HAP-1 (cell line): ENCODE results near the gene OR2W3.

Experiments
- DNase-seq, 2 experiments: peaks; one replicate each; pipeline ENCODE4 v3.0.0-alpha.2; 2016 to 2020; ENCODE audit warnings: low spot score in 2 of 2
- H3K27me3 ChIP-seq: fragments of 250-450 bp; sonication (Bioruptor Pico); 2 replicates; pipeline ENCODE4 v1.5.1; 2020; ENCODE audit warnings: low read depth, mild to moderate bottlenecking, moderate library complexity
- H3K36me3 ChIP-seq: fragments of 250-450 bp; sonication (Bioruptor Pico); replicated peaks from 2 replicates; pipeline ENCODE4 v1.5.1; 2020; ENCODE audit warnings: mild to moderate bottlenecking
- H3K4me1 ChIP-seq: fragments of 250-450 bp; sonication (Bioruptor Pico); 2 replicates; pipeline ENCODE4 v1.5.1; 2020; ENCODE audit warnings: mild to moderate bottlenecking
- H3K4me3 ChIP-seq: fragments of 250-450 bp; sonication (Bioruptor Pico); 2 replicates; pipeline ENCODE4 v1.5.1; 2020; ENCODE audit warnings: mild to moderate bottlenecking, moderate library complexity
- H3K9me3 ChIP-seq: fragments of 250-450 bp; sonication (Bioruptor Pico); 2 replicates; pipeline ENCODE4 v1.5.1; 2020; ENCODE audit warnings: mild to moderate bottlenecking, moderate library complexity
- in situ Hi-C: fragments of 300-500 bp; cut with MboI; formaldehyde crosslinking; loops from 3 replicates; pipeline ENCODE4 v1.14.3; 2020; ENCODE audit warnings: low sequenced_read_pairs, inconsistent platforms, mixed read lengths

OR2W3 gene

GRCh38 chr1:247895976-247896375, 589 bp downstream of the OR2W3 start:
- DNase-seq = no peak
- H3K36me3 ChIP-seq = no peaks in the 10 kb centered on the region
- no peaks in the 10 kb centered on the region for H3K4me1 ChIP-seq
- no peaks in the 10 kb centered on the region for H3K27me3 ChIP-seq
- in situ Hi-C loops = no loop called here
- H3K9me3 ChIP-seq = no peaks in the 10 kb centered on the region
- no peak overlapping the region for H3K4me3 ChIP-seq

DNA sequence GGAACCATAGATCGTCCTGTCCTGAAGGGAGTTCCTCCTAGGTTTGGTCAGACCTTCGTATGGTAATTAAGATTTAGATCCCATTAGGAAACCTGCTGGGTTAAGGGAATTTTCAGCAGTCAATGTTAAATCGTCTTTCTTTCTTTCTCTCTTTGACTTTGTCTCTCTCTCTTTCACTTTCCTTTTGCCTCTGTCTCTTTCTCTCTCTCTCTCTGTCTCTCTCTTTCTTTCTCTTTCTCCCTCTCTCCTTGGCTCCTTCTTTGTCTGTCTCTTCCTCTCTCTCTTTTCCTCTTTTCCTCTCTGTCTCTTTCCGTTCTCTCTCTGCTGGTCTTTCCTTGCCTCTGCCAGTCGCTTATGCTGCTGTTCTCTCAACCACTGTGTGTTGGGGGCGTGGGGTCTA, 8.7 kb downstream of the OR2W3 start:
- Histone ChIP-seq H3K9me3 (no peaks in the 10 kb centered on the region), H3K4me3 (no peak overlapping the region), H3K4me1 (no peaks in the 10 kb centered on the region), H3K27me3 (no peaks in the 10 kb centered on the region), H3K36me3 (no peaks in the 10 kb centered on the region)
- DNase-seq = no peak
- in situ Hi-C loops = no loop called here

DNA sequence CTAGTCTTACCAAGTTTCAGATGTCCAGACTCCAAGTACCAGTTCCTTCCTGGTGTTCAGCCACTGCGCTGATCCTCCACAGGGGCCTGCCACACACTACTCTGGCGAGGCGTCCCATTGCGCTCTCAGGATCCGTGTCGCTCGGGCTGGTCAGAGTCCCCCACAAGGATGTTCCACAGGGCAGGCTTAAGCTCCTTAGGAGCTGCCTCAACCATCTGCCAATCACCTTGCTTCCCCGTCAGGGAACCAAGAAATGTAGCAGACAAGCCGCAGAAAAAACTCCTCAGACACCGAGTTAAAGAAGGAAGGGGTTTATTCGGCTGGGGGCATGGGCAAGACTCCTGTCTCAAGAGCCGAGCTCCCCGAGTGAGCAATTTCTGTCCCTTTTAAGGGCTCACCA, 9.8 kb downstream of the OR2W3 start:
- Histone ChIP-seq H3K27me3 (no peaks in the 10 kb centered on the region), H3K36me3 (no peaks in the 10 kb centered on the region), H3K4me3 (no peak overlapping the region), H3K9me3 (no peaks in the 10 kb centered on the region), H3K4me1 (no peaks in the 10 kb centered on the region)
- in situ Hi-C loops = no loop called here
- DNase-seq = no peak

DNA sequence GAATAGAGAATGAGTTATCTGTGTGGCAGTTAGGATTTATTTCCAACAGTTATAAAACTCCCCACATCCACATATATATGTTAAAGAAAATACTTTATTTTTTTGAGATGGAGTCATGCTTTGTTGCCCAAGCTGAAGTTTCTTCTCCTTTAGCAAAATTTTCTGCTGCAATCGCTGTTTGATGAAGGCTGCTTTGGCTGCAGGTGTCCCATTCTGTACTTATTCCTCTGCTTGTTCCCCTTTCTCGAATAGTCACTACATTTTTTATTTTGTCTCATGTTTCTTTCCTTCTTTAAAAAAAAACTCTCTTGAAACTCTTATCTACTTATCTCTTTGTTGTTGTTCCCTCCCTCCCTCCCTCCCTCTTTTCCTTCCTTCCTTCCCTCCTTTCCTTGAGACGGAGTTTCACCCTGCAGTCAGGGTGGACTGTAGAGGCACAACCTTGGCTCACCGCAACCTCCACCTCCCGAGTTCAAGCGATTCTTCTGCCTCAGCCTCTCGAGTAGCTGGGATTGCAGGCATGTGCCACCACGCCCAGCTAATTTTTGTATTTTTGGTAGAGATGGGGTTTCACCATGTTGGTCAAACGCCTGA, 10.6 kb downstream of the OR2W3 start:
- no peak for DNase-seq
- H3K4me1 ChIP-seq = no peaks in the 10 kb centered on the region
- no peaks in the 10 kb centered on the region for H3K9me3 ChIP-seq
- H3K4me3 ChIP-seq = no peak overlapping the region
- H3K36me3 ChIP-seq = no peaks in the 10 kb centered on the region
- no peaks in the 10 kb centered on the region for H3K27me3 ChIP-seq
- in situ Hi-C loops = no loop called here

GRCh38 chr1:247906504-247907047, 11.2 kb downstream of the OR2W3 start:
- H3K36me3 ChIP-seq = no peaks in the 10 kb centered on the region
- no peak for DNase-seq
- in situ Hi-C loops = no loop called here
- no peak overlapping the region for H3K4me3 ChIP-seq
- H3K9me3 ChIP-seq = no peaks in the 10 kb centered on the region
- H3K27me3 ChIP-seq = no peaks in the 10 kb centered on the region
- H3K4me1 ChIP-seq = no peaks in the 10 kb centered on the region

- H3K9me3 ChIP-seq = no peaks in the 10 kb centered on the region
- H3K27me3 ChIP-seq = no peaks in the 10 kb centered on the region
- DNase-seq = no peak
- H3K4me1 ChIP-seq = no peaks in the 10 kb centered on the region
- in situ Hi-C loops = no loop called here
- no peaks in the 10 kb centered on the region for H3K36me3 ChIP-seq
- H3K4me3 ChIP-seq = no peak overlapping the region
Measured at GRCh38 chr1:247908766-247909165, 13.4 kb downstream of the OR2W3 start.

GRCh38 chr1:247913786-247914185, 18.4 kb downstream of the OR2W3 start:
- Histone ChIP-seq H3K27me3 (no peaks in the 10 kb centered on the region), H3K4me3 (no peak overlapping the region), H3K4me1 (no peaks in the 10 kb centered on the region), H3K36me3 (no peaks in the 10 kb centered on the region), H3K9me3 (no peaks in the 10 kb centered on the region)
- DNase-seq = no peak
- in situ Hi-C loops = no loop called here

- in situ Hi-C loops = no loop called here
- no peaks in the 10 kb centered on the region for H3K9me3 ChIP-seq
- H3K36me3 ChIP-seq = no peaks in the 10 kb centered on the region
- no peak for DNase-seq
- no peaks in the 10 kb centered on the region for H3K4me1 ChIP-seq
- H3K4me3 ChIP-seq = no peak overlapping the region
- no peaks in the 10 kb centered on the region for H3K27me3 ChIP-seq
Measured at GRCh38 chr1:247914941-247915662, 19.7 kb downstream of the OR2W3 start.

DNA sequence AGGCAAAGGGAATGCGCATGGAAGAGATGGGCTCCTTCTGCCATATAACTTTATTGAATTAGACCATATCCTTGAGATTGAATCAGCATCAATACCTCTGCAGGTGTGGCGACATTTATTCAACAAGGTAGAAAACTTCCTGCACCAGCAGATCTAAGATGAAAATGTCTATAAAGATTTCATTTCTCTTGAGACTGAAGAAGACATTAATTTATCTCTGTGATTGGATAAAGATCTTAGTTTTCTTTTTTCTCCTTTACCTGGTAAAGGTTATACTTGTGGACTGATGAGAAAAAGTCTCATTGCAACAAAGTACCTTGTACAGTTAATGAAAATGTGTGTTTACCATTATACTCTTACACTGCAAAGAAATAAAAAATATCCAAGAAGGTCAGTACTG, 24.6 kb downstream of the OR2W3 start, which contains the start of gene OR2T8:
TSS of gene OR2T8 (plus strand) at position 301 of the 400 bp plus-strand sequence. CDS start 766 bp downstream, outside the sequence.
- DNase-seq = no peak
- no peak within 1 kb of the TSS for H3K4me3 ChIP-seq
- H3K27me3 ChIP-seq = no peaks in the 10 kb centered on the region
- H3K9me3 ChIP-seq = no peaks in the 10 kb centered on the region
- in situ Hi-C loops = no loop called here
- H3K36me3 ChIP-seq = no peaks in the 10 kb centered on the region
- H3K4me1 ChIP-seq = no peaks in the 10 kb centered on the region

DNA sequence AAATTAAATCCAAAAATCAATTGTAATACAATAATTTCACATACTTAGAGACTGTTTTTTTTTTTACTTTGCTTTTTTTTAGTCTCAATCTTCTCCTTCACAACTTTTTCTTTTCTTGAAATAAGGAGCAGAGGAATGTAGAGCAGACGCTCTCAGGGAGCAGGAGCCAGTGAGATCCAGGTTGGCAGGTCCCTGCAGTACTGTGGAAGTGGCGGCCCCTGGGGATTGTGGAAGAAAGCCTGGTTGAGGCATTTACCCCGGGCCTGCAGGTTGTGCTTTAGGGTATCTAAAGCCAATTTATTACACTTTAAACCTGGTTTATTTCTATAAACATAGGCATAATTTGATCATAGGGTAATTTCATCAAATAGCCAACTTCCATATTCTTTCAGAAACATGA, 28.6 kb downstream of the OR2W3 start:
- Histone ChIP-seq H3K36me3 (no peaks in the 10 kb centered on the region), H3K27me3 (no peaks in the 10 kb centered on the region), H3K4me3 (no peak overlapping the region), H3K9me3 (no peaks in the 10 kb centered on the region), H3K4me1 (no peaks in the 10 kb centered on the region)
- DNase-seq = no peak
- in situ Hi-C loops = no loop called here

- in situ Hi-C loops = no loop called here
- Histone ChIP-seq H3K9me3 (no peaks in the 10 kb centered on the region), H3K4me3 (no peak within 1 kb of the TSS), H3K4me1 (no peaks in the 10 kb centered on the region), H3K27me3 (no peaks in the 10 kb centered on the region), H3K36me3 (no peaks in the 10 kb centered on the region)
- no peak for DNase-seq
Measured at GRCh38 chr1:247924868-247925267, 29.5 kb downstream of the OR2W3 start, which contains the start of gene OR2AJ1. TSS of gene OR2AJ1 (plus strand) at chr1:247924889. CDS start at chr1:247933769, 8,880 bp downstream.

DNA sequence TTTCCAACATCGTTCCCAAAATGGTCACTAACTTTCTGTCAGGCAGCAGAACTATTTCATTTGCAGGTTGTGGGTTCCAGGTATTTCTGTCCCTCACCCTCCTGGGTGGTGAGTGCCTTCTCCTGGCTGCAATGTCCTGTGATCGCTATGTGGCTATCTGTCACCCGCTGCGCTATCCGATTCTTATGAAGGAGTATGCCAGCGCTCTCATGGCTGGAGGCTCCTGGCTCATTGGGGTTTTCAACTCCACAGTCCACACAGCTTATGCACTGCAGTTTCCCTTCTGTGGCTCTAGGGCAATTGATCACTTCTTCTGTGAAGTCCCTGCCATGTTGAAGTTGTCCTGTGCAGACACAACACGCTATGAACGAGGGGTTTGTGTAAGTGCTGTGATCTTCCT, 38.6 kb downstream of the OR2W3 start:
- no peaks in the 10 kb centered on the region for H3K9me3 ChIP-seq
- no peaks in the 10 kb centered on the region for H3K27me3 ChIP-seq
- H3K4me3 ChIP-seq = no peak overlapping the region
- no peak for DNase-seq
- in situ Hi-C loops = no loop called here
- H3K4me1 ChIP-seq = no peaks in the 10 kb centered on the region
- no peaks in the 10 kb centered on the region for H3K36me3 ChIP-seq

DNA sequence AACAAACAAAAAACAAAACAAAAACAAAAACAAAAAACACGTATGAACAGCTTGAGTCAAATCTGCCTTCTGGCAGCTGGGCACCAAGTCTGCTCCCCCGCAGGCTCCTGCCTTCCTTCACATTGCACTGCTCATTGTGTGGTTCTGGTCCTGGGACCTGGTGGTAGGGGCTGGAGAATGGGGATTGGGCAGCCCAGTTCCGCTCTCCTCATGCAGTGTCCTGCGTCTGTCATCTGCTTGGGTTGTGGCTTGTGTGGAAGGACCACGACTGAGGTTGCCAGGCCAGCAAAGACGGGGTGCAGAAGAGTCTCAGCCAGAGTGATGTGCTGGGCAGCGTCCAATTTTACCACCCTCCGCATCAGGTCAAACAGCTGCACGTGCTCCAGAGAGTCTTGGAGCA, 40.4 kb downstream of the OR2W3 start:
- Histone ChIP-seq H3K4me1 (no peaks in the 10 kb centered on the region), H3K36me3 (no peaks in the 10 kb centered on the region), H3K27me3 (no peaks in the 10 kb centered on the region), H3K4me3 (no peak overlapping the region), H3K9me3 (no peaks in the 10 kb centered on the region)
- in situ Hi-C loops = no loop called here
- no peak for DNase-seq

GRCh38 chr1:247936415-247936814, 41.0 kb downstream of the OR2W3 start:
- in situ Hi-C loops = no loop called here
- no peaks in the 10 kb centered on the region for H3K4me1 ChIP-seq
- no peaks in the 10 kb centered on the region for H3K36me3 ChIP-seq
- H3K27me3 ChIP-seq = no peaks in the 10 kb centered on the region
- no peaks in the 10 kb centered on the region for H3K9me3 ChIP-seq
- DNase-seq = no peak
- no peak overlapping the region for H3K4me3 ChIP-seq
